ENCODE results near the gene HLA-DPA1.
"Not testable (repeated sequence)": the region's sequence is repeated elsewhere in the genome, so short reads cannot be mapped to it uniquely, and the experiment has no call there.

The HLA-DPA1 gene

GRCh38 chr6:33088258-33088930, 14.9 kb upstream of the HLA-DPA1 start:
- no peak for DNase-seq

DNA sequence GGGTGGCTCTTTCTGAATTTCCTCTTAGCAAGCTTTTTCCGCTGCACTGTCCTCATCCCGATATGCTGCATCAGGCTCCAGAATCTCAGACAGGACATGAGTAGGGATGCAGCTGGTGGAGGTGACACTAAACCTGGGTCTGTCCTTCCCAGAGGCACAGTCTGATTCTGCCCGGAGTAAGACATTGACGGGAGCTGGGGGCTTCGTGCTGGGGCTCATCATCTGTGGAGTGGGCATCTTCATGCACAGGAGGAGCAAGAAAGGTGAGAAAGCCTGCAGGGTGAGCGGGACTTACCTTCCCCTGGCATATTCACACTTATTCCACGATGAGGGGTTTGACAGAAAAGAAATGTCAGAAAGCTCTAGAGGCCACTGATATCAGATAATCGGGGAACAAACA, 12.2 kb upstream of the HLA-DPA1 start:
- DNase-seq = no peak

DNA sequence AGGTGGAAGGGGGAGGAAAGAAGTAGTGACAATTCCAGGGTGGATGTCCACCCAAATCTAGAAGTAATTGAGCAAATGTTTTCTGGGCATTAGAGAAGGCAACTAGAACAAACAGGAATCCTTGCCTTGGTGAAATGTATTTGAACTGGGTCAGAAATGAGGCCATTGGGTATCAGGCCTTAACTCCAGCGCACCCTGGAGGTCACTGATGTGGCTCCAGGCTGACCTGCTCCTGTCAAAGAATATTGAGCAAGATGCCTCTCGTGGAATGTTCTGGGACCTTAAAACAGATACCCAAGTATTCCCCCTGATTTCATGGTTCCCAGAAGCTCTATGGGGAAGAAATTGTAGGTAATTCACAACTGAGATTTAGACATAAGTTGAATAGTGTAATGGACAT, 9.3 kb upstream of the HLA-DPA1 start:
- DNase-seq = no peak

GRCh38 chr6:33081098-33081824, 7.8 kb upstream of the HLA-DPA1 start:
- no peak for DNase-seq

- no peak for DNase-seq
Measured at GRCh38 chr6:33080127-33081089, 7.0 kb upstream of the HLA-DPA1 start.

DNA sequence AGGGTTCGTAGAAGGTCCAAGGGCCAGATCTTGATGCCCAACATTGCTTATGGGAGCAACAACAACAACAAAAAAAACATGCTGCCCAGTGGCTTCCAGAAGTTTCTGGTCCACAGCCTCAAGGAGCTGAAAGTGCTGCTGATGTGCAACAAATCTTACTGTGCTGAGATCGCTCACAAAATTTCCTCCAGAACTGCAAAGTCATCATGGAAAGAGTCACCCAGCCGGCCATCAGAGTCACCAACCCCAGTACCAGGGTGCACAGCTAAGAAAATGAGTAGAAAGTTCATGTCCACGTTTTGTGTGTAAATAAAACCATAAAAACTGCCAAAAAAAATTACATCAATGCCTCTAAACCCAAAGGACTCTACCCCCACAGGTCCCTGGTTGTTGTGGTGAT, 6.1 kb upstream of the HLA-DPA1 start:
- DNase-seq = no peak

GRCh38 chr6:33078919-33079521, 5.6 kb upstream of the HLA-DPA1 start:
- DNase-seq = no peak

DNA sequence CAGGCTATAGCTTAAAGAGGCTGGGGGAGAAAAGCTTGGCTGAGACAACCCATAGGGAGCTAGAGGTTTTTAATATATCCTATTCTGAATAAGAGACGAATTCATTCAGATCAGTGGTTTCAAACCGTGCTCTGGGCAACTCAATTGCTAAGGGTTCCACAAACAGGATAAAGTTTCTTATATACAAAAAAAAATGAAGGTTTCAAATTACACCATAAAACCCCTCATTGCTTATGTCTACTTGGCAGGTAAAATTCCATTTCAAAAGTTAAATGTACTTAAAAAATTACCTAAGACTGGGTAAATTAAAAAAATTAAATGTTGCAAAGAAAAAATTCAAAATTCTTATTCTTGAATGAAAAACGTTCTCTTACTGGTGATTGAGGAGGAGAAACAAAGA, 5.0 kb upstream of the HLA-DPA1 start:
- DNase-seq = no peak

DNA sequence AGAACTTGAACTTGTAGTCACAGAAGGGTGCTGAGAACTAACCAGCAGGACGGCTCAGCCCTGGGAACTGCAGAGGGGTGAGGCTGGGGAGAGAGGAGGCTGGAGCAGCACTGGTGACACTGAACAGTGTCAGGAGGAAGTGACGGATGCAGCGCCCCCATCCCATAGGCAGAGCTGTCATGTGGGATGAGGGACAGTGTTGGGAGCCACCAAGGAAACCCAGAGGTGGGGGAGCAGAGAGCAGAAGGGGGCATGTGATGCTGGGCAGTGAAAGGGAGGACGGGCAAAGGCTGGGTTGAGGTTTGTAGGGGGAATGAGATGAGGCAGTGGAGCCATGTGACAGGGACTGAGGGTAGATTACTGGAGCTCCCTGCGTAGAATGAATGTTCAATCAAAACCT, 4.5 kb upstream of the HLA-DPA1 start:
- no peak for DNase-seq

DNA sequence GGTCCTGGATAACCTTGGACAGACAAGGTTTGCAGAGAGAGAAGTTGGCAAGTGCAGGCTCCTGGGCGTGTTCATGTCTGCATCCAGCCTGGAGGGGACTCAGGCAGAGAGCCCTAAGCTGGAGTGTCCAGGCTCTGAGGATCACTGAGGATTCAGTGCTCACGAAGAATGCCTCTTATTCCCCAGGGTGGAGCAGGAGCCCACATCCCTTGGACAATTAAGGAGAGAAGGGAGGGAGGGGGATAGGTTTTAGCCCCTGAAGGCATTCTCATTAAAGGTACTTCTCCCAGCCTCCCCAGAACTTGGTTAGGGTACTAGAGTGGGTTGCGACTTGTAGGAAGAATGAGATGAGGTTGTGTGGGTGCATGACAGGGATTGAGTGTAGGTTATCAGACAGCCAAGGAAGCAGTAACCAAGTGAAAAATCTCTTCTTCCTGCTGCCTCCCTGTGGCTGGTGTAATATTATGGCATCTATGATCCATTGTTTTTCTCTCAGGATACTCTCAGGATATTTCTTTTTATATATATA, 3.0 kb upstream of the HLA-DPA1 start:
- no peak for DNase-seq

DNA sequence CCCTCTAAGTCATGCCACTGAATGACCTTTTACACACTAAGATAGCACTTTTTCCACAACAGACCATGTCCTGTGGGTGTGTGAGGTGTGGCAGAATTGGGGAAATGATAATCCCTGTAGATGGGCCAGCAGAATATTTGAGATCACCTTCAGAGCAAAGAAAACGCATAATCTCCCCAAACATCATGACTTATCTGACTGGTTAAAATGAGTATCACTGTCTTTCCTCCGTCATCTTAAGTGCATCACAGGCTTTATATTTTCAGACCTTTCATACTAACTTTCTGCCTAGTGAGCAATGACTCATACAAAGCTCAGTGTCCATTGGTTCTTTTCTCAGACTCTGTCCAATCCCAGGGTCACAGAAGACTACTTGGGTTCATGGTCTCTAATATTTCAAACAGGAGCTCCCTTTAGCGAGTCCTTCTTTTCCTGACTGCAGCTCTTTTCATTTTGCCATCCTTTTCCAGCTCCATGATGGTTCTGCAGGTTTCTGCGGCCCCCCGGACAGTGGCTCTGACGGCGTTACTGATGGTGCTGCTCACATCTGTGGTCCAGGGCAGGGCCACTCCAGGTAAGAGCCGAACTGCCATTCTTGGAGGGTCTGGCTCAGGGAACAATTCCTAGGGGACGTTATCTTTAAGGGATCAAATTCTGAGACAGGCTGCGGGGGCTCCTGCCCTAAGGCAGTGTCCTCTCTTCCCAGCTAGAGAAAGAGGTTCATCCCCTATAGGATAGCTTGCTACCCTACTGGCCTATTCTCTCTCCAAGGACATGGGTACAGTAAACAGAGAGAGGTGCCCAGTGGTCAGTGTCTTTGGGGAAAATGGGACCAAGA, 2.3 kb upstream of the HLA-DPA1 start, which contains the start of gene HLA-DPB1:
Gene HLA-DPB1 (plus strand): TSS at position 423 of the 838 bp plus-strand sequence. CDS start 52 bp downstream, at position 475.
- DNase-seq = no peak

DNA sequence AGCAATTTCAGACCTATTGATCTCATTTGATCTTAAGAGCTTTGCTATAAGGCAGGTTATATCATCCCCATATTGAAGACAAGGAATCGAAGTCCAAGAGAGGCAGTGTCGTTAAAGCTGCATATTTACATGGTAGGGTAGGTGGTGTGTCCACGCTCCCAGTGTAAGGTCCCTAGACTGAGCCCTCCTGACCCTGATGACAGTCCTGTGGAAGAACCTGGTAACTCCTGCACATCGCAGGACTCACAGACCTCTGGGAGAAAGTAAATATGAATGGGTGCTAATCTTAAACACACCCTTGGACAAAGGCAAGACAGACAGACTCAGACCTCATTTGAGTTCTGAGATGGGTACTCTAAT, 1.7 kb upstream of the HLA-DPA1 start:
- DNase-seq = no peak

GRCh38 chr6:33072508-33073100, 845 bp downstream of the HLA-DPA1 start:
- no peak for DNase-seq

- no peak for DNase-seq
Measured at GRCh38 chr6:33071569-33071968, 1.9 kb downstream of the HLA-DPA1 start.

- DNase-seq = no peak
Measured at GRCh38 chr6:33070909-33071308, 2.5 kb downstream of the HLA-DPA1 start.

DNA sequence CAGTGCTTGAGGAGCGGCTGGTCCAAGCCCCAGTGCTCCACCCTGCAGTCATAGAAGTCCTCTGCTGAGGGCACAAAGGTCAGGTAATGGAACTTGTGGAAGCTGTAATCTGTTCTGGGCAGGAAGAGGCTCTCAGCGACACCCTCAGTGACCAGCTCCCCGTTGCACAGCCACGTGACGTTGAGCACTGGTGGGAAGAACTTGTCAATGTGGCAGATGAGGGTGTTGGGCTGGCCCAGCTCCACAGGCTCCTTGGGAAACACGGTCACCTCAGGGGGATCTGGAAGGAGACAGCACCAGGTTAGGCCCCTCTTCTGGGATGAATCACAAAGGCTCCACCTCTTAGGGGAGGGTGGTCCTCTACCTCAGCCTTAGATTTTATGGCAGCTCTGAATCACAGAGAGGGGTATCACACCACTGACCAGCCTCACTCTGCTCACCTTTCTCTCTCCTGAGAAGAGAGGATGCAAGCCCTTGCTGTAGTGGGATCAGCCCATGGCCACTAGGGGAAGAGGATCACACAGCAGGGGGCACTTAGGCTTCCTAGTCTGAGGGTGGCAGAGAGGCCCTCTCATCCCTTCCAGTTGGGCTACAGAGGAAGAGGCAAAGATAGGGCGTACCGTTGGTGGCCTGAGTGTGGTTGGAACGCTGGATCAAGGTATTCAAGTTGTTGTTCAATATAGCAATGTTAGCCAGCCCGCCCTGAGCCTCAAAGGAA, 4.3 kb downstream of the HLA-DPA1 start:
- DNase-seq = no peak

- DNase-seq = no peak
Measured at GRCh38 chr6:33066917-33067521, 6.4 kb downstream of the HLA-DPA1 start.

- no peak for DNase-seq
Measured at GRCh38 chr6:33065312-33065711, 8.1 kb downstream of the HLA-DPA1 start.

GRCh38 chr6:33064723-33065122, 8.7 kb downstream of the HLA-DPA1 start:
- DNase-seq = no peak

- not testable (repeated sequence) for DNase-seq
Measured at GRCh38 chr6:33063435-33063834, 10.0 kb downstream of the HLA-DPA1 start.
